ENCODE results near the gene DFFA. TPM values are rescaled to one million over a fixed set of nuclear protein-coding genes. Genes with fewer than 3 reads are reported as not detected.

Gene DFFA
- total and polyA plus RNA-seq, 9 of the 15 experiments (the other 6 are each of a cell fraction or from before 2014, with no cell fraction given) = 39.6 to 74.8 (median 59.2) TPM

DNA sequence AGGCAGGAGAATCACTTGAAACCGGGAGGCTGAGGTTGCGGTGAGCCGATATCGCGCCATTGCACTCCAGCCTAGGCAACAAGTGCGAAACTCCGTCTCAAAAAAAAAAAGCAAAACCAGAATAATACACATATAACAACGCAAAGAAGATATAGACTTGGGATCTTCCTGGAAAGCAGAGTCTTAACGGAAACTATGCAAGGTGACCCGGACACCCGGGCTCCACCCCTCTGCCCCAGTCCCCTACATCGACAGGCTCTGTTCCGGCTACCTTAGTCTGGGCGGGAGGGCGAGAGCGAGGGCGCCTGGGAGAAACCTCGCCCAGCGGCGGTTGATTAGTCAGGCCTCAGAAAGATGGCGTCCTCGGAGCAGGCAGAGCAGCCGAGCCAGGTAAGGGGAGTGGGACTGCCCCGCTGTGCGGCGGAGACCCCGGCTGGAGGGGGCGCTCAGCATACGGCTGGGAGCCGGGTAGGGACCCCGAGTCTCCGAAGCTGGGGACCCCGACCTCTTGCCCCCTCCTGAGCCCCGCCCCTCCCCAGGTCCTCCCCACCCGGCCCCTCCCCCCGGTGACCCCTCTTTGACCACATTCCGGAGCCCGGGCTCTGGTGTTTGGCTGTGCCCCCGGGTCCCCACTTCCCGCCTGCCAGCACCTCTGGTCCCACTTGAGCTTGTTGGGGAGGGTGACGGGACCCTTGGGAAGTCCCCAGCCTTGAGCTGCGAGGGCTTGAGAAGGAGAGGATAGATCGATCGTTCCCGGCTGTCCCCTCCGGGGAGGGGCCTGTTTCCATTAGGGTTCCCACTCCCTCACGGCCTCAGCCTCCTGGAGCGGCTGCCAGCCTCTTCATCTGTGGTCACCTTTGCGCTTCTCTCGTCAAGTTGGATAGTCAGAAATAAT is 2.5 kb upstream of the DFFA start, which contains the start of gene PEX14 (continued):
- TF ChIP-seq RBFOX2 (IDR thresholded peaks at IDR 0.05; ENCODE audit: low read depth, low read length) (peak; percentile 91), NR2C2 (CRISPR knock-in tag; IDR thresholded peaks at IDR 0.05) (no peak; the same call in 1 of the 2 replicates), NR2C2 (tag; IDR thresholded peaks at IDR 0.05) (peak; percentile 93), NFRKB (IDR thresholded peaks at IDR 0.05; ENCODE audit: low read depth) (peak; percentile 83), NUFIP1 (IDR thresholded peaks at IDR 0.05; ENCODE audit: partially characterized antibody) (no peak), ZZZ3 (IDR thresholded peaks at IDR 0.05) (no peak), HNRNPH1 (optimal IDR thresholded peaks at IDR 0.05; ENCODE audit: low read depth, low read length) (no peak), KLF16 (IDR thresholded peaks at IDR 0.05) (no peak), SP1 (CRISPR knock-in tag; IDR thresholded peaks at IDR 0.05) (peak; percentile 78), RBBP5 (IDR thresholded peaks at IDR 0.05; ENCODE audit: borderline replicate concordance, insufficient read depth, low read length, poor library complexity, severe bottlenecking) (peak; percentile 99), TSC22D4 (tag; IDR thresholded peaks at IDR 0.05) (no peak), ZFP36 (IDR thresholded peaks at IDR 0.05; ENCODE audit: low read depth, low read length, partially characterized antibody) (peak; percentile 10), NFYB (IDR thresholded peaks at IDR 0.05; ENCODE audit: extremely low read depth, insufficient read length) (no peak), RB1 (IDR thresholded peaks at IDR 0.05; ENCODE audit: low read depth) (peak; percentile 73), NBN (IDR thresholded peaks at IDR 0.05; ENCODE audit: low read depth) (peak; percentile 70; the same call in 1 of the 2 replicates), SETDB1 (IDR thresholded peaks at IDR 0.05; ENCODE audit: low read length) (no peak), EP400 (IDR thresholded peaks at IDR 0.05) (peak; percentile 70)
- TF ChIP-seq, protein P1, sequence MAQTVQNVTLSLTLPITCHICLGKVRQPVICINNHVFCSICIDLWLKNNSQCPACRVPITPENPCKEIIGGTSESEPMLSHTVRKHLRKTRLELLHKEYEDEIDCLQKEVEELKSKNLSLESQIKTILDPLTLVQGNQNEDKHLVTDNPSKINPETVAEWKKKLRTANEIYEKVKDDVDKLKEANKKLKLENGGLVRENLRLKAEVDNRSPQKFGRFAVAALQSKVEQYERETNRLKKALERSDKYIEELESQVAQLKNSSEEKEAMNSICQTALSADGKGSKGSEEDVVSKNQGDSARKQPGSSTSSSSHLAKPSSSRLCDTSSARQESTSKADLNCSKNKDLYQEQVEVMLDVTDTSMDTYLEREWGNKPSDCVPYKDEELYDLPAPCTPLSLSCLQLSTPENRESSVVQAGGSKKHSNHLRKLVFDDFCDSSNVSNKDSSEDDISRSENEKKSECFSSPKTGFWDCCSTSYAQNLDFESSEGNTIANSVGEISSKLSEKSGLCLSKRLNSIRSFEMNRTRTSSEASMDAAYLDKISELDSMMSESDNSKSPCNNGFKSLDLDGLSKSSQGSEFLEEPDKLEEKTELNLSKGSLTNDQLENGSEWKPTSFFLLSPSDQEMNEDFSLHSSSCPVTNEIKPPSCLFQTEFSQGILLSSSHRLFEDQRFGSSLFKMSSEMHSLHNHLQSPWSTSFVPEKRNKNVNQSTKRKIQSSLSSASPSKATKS (CRISPR knock-in tag; IDR thresholded peaks at IDR 0.05) = no peak
- TF ChIP-seq, protein P2, sequence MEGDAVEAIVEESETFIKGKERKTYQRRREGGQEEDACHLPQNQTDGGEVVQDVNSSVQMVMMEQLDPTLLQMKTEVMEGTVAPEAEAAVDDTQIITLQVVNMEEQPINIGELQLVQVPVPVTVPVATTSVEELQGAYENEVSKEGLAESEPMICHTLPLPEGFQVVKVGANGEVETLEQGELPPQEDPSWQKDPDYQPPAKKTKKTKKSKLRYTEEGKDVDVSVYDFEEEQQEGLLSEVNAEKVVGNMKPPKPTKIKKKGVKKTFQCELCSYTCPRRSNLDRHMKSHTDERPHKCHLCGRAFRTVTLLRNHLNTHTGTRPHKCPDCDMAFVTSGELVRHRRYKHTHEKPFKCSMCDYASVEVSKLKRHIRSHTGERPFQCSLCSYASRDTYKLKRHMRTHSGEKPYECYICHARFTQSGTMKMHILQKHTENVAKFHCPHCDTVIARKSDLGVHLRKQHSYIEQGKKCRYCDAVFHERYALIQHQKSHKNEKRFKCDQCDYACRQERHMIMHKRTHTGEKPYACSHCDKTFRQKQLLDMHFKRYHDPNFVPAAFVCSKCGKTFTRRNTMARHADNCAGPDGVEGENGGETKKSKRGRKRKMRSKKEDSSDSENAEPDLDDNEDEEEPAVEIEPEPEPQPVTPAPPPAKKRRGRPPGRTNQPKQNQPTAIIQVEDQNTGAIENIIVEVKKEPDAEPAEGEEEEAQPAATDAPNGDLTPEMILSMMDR (IDR thresholded peaks at IDR 0.05 in 2 of 3, conservative IDR thresholded peaks at IDR 0.05 in 1 of 3; ENCODE audit: insufficient read depth in 2 of 3, low read depth in 1 of 3, low read length in 3 of 3) = peak in 1 of 3 experiments; percentile 8; a peak in 1 of 6 replicates
- TF ChIP-seq, protein P3, sequence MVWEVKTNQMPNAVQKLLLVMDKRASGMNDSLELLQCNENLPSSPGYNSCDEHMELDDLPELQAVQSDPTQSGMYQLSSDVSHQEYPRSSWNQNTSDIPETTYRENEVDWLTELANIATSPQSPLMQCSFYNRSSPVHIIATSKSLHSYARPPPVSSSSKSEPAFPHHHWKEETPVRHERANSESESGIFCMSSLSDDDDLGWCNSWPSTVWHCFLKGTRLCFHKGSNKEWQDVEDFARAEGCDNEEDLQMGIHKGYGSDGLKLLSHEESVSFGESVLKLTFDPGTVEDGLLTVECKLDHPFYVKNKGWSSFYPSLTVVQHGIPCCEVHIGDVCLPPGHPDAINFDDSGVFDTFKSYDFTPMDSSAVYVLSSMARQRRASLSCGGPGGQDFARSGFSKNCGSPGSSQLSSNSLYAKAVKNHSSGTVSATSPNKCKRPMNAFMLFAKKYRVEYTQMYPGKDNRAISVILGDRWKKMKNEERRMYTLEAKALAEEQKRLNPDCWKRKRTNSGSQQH (CRISPR knock-in tag; IDR thresholded peaks at IDR 0.05) = peak; percentile 44; the same call in 1 of the 2 replicates
- TF ChIP-seq, protein P4, sequence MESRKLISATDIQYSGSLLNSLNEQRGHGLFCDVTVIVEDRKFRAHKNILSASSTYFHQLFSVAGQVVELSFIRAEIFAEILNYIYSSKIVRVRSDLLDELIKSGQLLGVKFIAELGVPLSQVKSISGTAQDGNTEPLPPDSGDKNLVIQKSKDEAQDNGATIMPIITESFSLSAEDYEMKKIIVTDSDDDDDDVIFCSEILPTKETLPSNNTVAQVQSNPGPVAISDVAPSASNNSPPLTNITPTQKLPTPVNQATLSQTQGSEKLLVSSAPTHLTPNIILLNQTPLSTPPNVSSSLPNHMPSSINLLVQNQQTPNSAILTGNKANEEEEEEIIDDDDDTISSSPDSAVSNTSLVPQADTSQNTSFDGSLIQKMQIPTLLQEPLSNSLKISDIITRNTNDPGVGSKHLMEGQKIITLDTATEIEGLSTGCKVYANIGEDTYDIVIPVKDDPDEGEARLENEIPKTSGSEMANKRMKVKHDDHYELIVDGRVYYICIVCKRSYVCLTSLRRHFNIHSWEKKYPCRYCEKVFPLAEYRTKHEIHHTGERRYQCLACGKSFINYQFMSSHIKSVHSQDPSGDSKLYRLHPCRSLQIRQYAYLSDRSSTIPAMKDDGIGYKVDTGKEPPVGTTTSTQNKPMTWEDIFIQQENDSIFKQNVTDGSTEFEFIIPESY (CRISPR knock-in tag; IDR thresholded peaks at IDR 0.05) = peak; percentile 87

Data from K562 (cell line).